Ascending aorta (tissue), 2 donors: ENCODE results near the gene XRN1. TPM values are rescaled to one million over a fixed set of nuclear protein-coding genes. Genes with fewer than 3 reads are reported as not detected.

Experiments used
- DNase-seq, 2 donors: peaks; one replicate each; pipeline ENCODE4 v3.0.0-alpha.2; 2019; ENCODE audit warnings: low spot score in 2 of 2
- H3K27ac ChIP-seq, 2 donors: fragments of 200-600 bp; sonication (generic); one replicate each; pipeline ENCODE4 v1.5.1; 2016 to 2017; ENCODE audit warnings: mild to moderate bottlenecking in 1 of 2
- H3K27me3 ChIP-seq: fragments of 200-600 bp; sonication (generic); one replicate; pipeline ENCODE4 v1.5.1; 2017
- H3K36me3 ChIP-seq, 2 donors: fragments of 200-600 bp; sonication (generic); one replicate each; pipeline ENCODE4 v1.5.1; 2016
- H3K4me1 ChIP-seq, 2 donors: fragments of 200-600 bp; sonication (generic); one replicate each; pipeline ENCODE4 v1.5.1; 2016 to 2017; ENCODE audit warnings: mild to moderate bottlenecking in 1 of 2
- H3K4me3 ChIP-seq, 2 donors: fragments of 200-600 bp; sonication (generic); one replicate each; pipeline ENCODE4 v1.5.1; 2016 to 2017; ENCODE audit warnings: mild to moderate bottlenecking in 1 of 2
- H3K9me3 ChIP-seq, 2 donors: fragments of 200-600 bp; sonication (generic); one replicate each; pipeline ENCODE4 v1.5.1; 2016
- CTCF ChIP-seq, 3 experiments: fragments of 200-600 bp in 2 of 3; fragments of 450-650 bp in 1 of 3; sonication (generic) in 2 of 3; IDR thresholded peaks; one replicate each; pipeline ENCODE4 v1.5.1; 2016 to 2019; ENCODE audit warnings: antibody characterized with exemption in 3 of 3, mild to moderate bottlenecking in 1 of 3, moderate library complexity in 1 of 3
- intact Hi-C: fragments of 100-400 bp; cut with DNase I; formaldehyde crosslinking; loops from one replicate; pipeline ENCODE4 v1.15.1; 2023
- total RNA-seq: library from RNA; depleted of rRNA; stranded (reverse); fragments of >200 nt; gene quantifications from one replicate; pipeline ENCODE4 v1.1.0, GENCODE V29; 2016

XRN1 gene
- total RNA-seq, 1 donor from 2014 or later = 10.1 TPM

- no peak overlapping the region for H3K4me3 ChIP-seq
- peaks cover 6 to 12% of the 10 kb centered on the region in 2 donors for H3K36me3 ChIP-seq
- intact Hi-C loops = no loop called here
- no peaks in the 10 kb centered on the region for H3K4me1 ChIP-seq
- no peak for DNase-seq
- H3K27ac ChIP-seq = no peak overlapping the region
- no peaks in the 10 kb centered on the region for H3K27me3 ChIP-seq
- H3K9me3 ChIP-seq = no peaks in the 10 kb centered on the region
- no peak for TF ChIP-seq CTCF (IDR thresholded peaks at IDR 0.05)
Measured at GRCh38 chr3:142459929-142460328, 12.1 kb upstream of the XRN1 start.

GRCh38 chr3:142459096-142459495 lies 11.3 kb upstream of the XRN1 start:
- no peak for TF ChIP-seq CTCF (IDR thresholded peaks at IDR 0.05)
- no peak overlapping the region for H3K4me3 ChIP-seq
- no peak for DNase-seq
- peaks cover 4 to 12% of the 10 kb centered on the region in 2 donors for H3K36me3 ChIP-seq
- H3K9me3 ChIP-seq = no peaks in the 10 kb centered on the region
- intact Hi-C loops = no loop called here
- H3K27ac ChIP-seq = no peak overlapping the region
- no peaks in the 10 kb centered on the region for H3K4me1 ChIP-seq
- H3K27me3 ChIP-seq = no peaks in the 10 kb centered on the region

DNA sequence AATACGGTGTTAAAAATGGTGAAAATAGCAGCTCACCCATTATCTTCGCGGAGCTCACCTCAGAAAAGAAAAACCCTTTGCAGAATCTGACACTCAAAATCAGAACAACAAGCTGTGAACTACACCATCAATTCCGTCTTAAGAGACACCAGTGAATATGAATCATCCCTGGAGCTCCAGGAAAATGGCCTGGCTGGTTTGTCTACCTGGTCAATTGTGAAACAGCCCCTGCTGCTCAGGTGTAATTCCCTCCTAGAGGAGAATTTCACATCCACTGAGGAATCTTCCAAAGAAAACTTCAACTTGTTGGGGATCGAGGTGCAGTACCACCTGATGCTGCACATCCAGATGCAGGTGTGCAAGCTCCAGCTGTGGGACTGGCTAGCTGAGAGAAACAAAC lies 3.0 kb upstream of the XRN1 start:
- intact Hi-C loops = no loop called here
- no peak overlapping the region for H3K4me3 ChIP-seq
- H3K36me3 ChIP-seq = peaks cover 0 to 6% of the 10 kb centered on the region in 2 donors
- no peak overlapping the region for H3K27ac ChIP-seq
- H3K4me1 ChIP-seq = peaks cover 0 to 6% of the 10 kb centered on the region in 2 donors
- no peaks in the 10 kb centered on the region for H3K27me3 ChIP-seq
- no peaks in the 10 kb centered on the region for H3K9me3 ChIP-seq
- no peak for DNase-seq
- no peak for TF ChIP-seq CTCF (IDR thresholded peaks at IDR 0.05)

DNA sequence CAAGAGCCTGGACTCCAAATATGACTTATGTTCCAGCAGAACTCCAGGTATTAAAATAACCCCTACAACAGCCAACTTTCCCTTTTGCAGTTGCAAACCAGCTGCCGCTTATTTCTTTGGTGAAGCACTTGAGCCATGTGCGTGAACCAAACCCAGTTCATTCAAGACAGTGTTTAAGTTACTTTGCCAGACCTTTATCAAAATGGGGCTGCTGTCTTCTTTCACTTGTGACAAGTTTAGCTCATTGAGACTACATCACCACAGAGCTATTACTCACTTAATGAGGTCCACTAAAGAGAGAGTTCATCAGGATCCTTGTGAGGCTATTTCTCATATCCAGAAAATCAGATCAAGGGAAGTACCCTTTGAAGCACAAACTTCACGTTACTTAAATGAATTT lies 2.4 kb upstream of the XRN1 start:
- no peak for DNase-seq
- intact Hi-C loops = no loop called here
- Histone ChIP-seq H3K9me3 (no peaks in the 10 kb centered on the region), H3K27ac (no peak overlapping the region), H3K4me3 (no peak overlapping the region), H3K27me3 (no peaks in the 10 kb centered on the region), H3K4me1 (peaks cover 0 to 6% of the 10 kb centered on the region in 2 donors), H3K36me3 (peaks cover 0 to 6% of the 10 kb centered on the region in 2 donors)
- no peak for TF ChIP-seq CTCF (IDR thresholded peaks at IDR 0.05)

DNA sequence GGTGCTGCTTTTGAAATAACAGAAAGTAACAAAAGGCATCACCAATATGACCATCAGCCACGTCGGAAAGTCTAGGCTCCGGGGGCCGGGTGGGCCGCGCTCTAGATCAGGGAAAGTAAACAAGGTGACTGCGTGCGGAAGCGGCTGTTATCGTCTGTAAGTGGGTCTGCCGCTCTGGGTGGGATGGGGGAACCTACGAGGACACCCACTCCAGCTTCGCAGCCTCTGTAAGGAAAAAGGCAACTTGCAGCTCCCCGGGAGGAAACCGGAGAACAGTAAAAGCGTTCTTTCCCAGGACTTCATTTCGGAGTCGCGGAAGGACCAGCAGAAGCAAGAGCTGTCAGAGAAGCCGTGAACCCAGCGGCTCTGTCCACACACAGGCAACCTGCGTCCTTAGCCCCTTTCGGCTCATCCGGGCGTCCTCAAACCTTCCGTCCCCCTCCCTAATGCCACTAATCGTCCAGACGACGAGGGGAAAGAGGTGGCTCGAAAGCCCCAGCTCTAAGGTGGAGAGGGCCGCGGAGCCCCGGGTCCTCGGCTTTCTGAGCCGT lies 461 bp downstream of the XRN1 start:
- peak overlapping the region; percentile 88 to 90 for H3K4me3 ChIP-seq
- peaks cover 0 to 6% of the 10 kb centered on the region in 2 donors for H3K4me1 ChIP-seq
- intact Hi-C loops = loop anchor here (5.0 to 10.0 kb wide), 5 partner anchors 235 to 1527 kb away; partner anchors contain the start of genes DIPK2A, RNF7, SLC25A36 and TRPC1
- TF ChIP-seq CTCF (IDR thresholded peaks at IDR 0.05) = no peak
- peak in 1 of 2 donors; percentile 66 for DNase-seq
- no peaks in the 10 kb centered on the region for H3K27me3 ChIP-seq
- H3K9me3 ChIP-seq = no peaks in the 10 kb centered on the region
- peak overlapping the region; percentile 98 for H3K27ac ChIP-seq
- H3K36me3 ChIP-seq = peaks cover 0 to 2% of the 10 kb centered on the region in 2 donors
